Body of pancreas (tissue), 4 donors: Measurements from ENCODE around the gene DCAF11.

Experiments
- CTCF ChIP-seq, 7 experiments: fragments of 450-650 bp in 4 of 7; fragments of 200-600 bp in 3 of 7; sonication (generic) in 3 of 7; IDR thresholded peaks; one replicate each; pipeline ENCODE4 v1.5.1; 2016 to 2019; ENCODE audit warnings: antibody characterized with exemption in 7 of 7
- POLR2A ChIP-seq, 3 donors: fragments of 450-650 bp; IDR thresholded peaks; one replicate each; pipeline ENCODE4 v1.6.1; 2016; ENCODE audit warnings: antibody characterized with exemption in 3 of 3, mild to moderate bottlenecking in 2 of 3

GRCh38 chr14:24114532-24115421 is at the start of gene DCAF11, which contains the start of gene NRL:
- no peak for TF ChIP-seq CTCF (IDR thresholded peaks at IDR 0.05)
- peak; percentile 90 to 98 (median 97) for TF ChIP-seq POLR2A (IDR thresholded peaks at IDR 0.05)
